GM21786 (cell line): Measurements from ENCODE around the gene NRXN3.

ENCODE experiments used
- ATAC-seq: cut with Tn5 transposase; IDR thresholded peaks from one replicate; pipeline ENCODE4 v1.9.1; 2021; ENCODE audit not compliant: unreplicated experiment

NRXN3 gene

GRCh38 chr14:78170203-78170602, at the start of gene NRXN3:
Gene NRXN3 (plus strand): TSS chr14:78170373. CDS start chr14:78243094, 72,721 bp downstream.
- no peak for ATAC-seq

GRCh38 chr14:78122436-78122835, 47.7 kb upstream of the NRXN3 start:
- ATAC-seq: no peak

GRCh38 chr14:78123650-78124253, 46.4 kb upstream of the NRXN3 start:
- no peak for ATAC-seq

GRCh38 chr14:78127961-78128360, 42.2 kb upstream of the NRXN3 start:
- no peak for ATAC-seq

- no peak for ATAC-seq
These were observed 40.8 kb upstream of the NRXN3 start for GRCh38 chr14:78129375-78129774.

- no peak for ATAC-seq
These were observed 39.8 kb upstream of the NRXN3 start for GRCh38 chr14:78130356-78130755.

- no peak for ATAC-seq
These were observed 39.0 kb upstream of the NRXN3 start for GRCh38 chr14:78131201-78131600.

GRCh38 chr14:78131616-78132015, 38.6 kb upstream of the NRXN3 start:
- no peak for ATAC-seq

GRCh38 chr14:78135450-78135891, 34.7 kb upstream of the NRXN3 start:
- ATAC-seq: no peak

GRCh38 chr14:78136695-78137094, 33.5 kb upstream of the NRXN3 start:
- ATAC-seq: no peak

GRCh38 chr14:78141590-78141989, 28.6 kb upstream of the NRXN3 start:
- ATAC-seq: no peak

- no peak for ATAC-seq
These were observed 27.2 kb upstream of the NRXN3 start for GRCh38 chr14:78142998-78143397.

GRCh38 chr14:78143489-78144145, 26.6 kb upstream of the NRXN3 start:
- no peak for ATAC-seq

GRCh38 chr14:78152201-78153063, 17.7 kb upstream of the NRXN3 start:
- ATAC-seq: no peak

GRCh38 chr14:78153064-78153341, 17.2 kb upstream of the NRXN3 start:
- ATAC-seq: no peak

GRCh38 chr14:78154827-78155226, 15.3 kb upstream of the NRXN3 start:
- ATAC-seq: no peak

- no peak for ATAC-seq
These were observed 14.0 kb upstream of the NRXN3 start for GRCh38 chr14:78156196-78156595.

- ATAC-seq: no peak
These were observed 12.4 kb upstream of the NRXN3 start for GRCh38 chr14:78157494-78158437.

- ATAC-seq: no peak
These were observed 8.0 kb upstream of the NRXN3 start for GRCh38 chr14:78162202-78162601.

- ATAC-seq: no peak
These were observed 5.8 kb upstream of the NRXN3 start for GRCh38 chr14:78164226-78164853.

GRCh38 chr14:78172428-78172827, 2.3 kb downstream of the NRXN3 start:
- no peak for ATAC-seq
